Measurements from ENCODE around the gene IQGAP1.
A peak's percentile ranks its signal among the peaks of the same experiment; 100 is the strongest.
"Not testable (repeated sequence)": the region's sequence is repeated elsewhere in the genome, so short reads cannot be mapped to it uniquely, and the experiment has no call there.

Gene IQGAP1, protein sequence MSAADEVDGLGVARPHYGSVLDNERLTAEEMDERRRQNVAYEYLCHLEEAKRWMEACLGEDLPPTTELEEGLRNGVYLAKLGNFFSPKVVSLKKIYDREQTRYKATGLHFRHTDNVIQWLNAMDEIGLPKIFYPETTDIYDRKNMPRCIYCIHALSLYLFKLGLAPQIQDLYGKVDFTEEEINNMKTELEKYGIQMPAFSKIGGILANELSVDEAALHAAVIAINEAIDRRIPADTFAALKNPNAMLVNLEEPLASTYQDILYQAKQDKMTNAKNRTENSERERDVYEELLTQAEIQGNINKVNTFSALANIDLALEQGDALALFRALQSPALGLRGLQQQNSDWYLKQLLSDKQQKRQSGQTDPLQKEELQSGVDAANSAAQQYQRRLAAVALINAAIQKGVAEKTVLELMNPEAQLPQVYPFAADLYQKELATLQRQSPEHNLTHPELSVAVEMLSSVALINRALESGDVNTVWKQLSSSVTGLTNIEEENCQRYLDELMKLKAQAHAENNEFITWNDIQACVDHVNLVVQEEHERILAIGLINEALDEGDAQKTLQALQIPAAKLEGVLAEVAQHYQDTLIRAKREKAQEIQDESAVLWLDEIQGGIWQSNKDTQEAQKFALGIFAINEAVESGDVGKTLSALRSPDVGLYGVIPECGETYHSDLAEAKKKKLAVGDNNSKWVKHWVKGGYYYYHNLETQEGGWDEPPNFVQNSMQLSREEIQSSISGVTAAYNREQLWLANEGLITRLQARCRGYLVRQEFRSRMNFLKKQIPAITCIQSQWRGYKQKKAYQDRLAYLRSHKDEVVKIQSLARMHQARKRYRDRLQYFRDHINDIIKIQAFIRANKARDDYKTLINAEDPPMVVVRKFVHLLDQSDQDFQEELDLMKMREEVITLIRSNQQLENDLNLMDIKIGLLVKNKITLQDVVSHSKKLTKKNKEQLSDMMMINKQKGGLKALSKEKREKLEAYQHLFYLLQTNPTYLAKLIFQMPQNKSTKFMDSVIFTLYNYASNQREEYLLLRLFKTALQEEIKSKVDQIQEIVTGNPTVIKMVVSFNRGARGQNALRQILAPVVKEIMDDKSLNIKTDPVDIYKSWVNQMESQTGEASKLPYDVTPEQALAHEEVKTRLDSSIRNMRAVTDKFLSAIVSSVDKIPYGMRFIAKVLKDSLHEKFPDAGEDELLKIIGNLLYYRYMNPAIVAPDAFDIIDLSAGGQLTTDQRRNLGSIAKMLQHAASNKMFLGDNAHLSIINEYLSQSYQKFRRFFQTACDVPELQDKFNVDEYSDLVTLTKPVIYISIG (N-terminal part only)

DNA sequence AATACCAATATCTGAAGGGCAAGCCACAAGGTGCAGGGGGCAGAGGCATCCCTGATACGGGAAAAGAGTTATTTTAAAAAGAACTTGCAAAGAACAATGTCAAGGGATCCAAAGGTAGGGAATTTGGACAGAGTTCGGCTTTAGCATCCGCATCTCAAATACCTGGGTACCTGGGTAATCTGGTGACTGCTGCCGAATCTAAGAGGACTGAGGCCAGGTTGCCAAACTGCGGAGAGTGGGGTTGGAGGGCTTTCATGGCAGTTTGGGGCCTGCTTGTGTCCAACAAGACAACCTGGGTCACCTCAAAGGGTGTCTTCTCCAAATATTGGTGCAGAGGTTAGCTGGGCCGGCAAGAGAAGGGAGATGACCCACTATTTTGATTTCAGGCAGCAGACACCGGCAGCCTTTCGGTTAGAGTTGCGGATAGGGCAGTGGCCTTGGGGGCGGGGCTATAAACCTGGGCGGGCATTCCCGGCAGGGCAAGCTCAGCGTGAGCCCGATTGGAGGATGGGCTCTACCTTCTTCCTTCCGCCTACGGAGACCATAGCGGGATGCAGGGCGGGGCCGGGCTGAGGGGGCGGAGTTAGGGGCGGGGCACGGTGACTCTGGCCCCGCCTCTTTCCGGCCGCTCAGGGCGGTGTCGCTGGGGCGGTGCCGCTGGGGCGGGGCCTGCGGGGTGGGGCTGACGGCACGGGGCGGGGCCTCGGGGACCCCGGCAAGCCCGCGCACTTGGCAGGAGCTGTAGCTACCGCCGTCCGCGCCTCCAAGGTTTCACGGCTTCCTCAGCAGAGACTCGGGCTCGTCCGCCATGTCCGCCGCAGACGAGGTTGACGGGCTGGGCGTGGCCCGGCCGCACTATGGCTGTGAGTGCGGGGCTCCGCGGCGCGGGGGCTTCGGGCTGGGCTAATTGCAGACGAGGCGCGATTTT, at the start of gene IQGAP1:
TSS of gene IQGAP1 (plus strand) at position 709 of the 928 bp plus-strand sequence. CDS start at position 809, 100 bp downstream.
- peak; percentile 94 for DNase-seq (ENCODE audit: low spot score)

DNA sequence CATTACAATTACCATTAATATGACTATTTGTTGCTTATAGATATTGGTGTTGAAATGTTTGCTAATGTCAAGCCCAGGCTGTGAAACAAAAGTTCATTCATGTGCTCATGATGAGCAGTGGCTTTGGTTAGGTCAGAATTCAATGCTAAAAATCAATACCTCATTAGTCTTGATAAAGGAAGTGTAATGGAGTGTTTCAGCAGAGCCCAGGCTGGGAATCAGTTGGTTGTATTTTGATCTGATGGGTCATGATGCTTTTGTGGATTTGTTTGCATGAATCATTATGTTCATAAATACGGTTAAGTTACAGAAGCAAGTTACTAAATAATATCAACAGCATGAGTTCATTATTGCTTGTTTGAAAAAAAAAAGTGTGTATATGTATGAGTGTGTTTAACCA, 49.5 kb upstream of the IQGAP1 start:
- DNase-seq (ENCODE audit: low spot score), result no peak

DNA sequence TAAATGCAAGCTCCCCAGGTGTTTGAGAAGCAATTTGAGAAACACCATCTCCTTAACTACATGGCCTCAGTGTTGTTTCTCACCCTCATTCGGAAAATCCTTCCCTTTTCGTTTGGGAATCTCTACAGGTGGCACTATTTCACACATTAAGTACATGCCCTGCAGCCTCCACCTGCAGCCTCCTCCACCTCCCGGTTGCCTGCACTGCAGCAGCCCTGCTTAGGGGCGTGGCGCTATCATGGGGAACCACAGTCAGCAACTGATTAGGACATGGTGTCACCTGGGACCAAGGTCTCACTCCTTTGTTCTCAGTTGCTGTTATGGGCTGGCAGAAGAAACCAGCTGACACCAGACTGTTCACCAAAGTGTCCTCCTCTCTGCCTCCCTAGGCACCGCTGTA, 47.7 kb upstream of the IQGAP1 start:
- no peak for DNase-seq (ENCODE audit: low spot score)

DNA sequence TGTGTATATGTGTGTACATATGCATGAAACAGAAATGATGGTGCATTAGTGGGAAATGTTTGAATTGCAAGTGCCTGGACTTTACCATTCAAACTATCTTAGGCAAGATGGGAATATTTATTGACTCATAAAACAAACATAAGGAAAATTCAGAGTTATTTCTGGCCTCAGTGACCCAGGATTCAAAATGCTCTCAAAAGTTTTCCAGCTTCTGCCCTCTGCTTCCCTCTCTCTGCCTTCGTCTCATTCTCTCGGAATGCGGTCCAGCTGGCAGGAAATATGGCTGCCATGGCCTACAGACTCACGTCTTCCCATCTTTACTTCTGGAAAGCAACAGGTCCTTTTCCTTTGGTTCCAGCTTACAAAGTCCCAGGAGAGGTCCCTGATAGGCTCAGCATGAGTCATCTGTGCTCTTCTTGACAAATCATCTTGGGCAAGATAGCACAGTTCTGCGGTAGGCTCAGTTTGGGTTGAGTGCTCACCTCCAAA, 44.7 kb upstream of the IQGAP1 start:
- no peak for DNase-seq (ENCODE audit: low spot score)

DNA sequence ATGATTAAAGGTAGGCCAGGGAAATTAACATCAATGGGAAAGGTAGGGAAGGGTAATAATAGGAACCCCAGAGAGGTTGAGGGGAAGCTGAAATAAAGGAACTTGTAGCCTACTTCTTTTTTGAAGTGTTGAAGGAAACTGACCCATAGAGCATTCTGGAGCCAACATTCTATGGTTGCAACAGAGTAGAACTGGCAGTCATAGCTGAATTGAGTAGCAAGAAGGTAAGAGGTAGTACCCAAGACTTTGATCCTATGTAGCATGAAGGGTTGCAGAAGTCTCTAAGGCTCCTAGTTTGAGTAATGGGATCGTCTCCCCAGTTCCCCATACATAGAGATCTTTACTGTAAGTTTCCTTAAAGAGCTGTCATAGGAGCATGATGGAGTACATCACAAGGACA, 43.4 kb upstream of the IQGAP1 start:
- peak; percentile 22 for DNase-seq (ENCODE audit: low spot score)

DNA sequence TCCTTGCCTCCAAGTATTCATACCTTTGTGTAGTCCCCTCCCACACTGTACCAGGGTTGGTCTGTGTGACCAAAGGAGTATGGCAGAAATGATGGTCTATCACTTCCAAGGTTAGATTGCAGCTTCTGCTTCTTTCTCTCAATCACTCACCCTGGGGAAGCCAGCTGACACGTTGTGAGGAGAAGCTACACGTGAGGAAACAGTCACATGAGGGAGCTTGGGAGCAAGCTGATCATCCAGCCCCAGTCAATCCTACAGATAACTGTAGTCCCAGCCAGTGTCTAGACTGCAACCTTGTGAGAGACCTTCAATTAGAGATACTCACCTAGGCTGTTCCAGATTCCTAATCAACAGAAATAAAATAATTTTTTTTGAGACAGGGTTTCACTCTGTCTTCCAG, 42.2 kb upstream of the IQGAP1 start:
- no peak for DNase-seq (ENCODE audit: low spot score)

DNA sequence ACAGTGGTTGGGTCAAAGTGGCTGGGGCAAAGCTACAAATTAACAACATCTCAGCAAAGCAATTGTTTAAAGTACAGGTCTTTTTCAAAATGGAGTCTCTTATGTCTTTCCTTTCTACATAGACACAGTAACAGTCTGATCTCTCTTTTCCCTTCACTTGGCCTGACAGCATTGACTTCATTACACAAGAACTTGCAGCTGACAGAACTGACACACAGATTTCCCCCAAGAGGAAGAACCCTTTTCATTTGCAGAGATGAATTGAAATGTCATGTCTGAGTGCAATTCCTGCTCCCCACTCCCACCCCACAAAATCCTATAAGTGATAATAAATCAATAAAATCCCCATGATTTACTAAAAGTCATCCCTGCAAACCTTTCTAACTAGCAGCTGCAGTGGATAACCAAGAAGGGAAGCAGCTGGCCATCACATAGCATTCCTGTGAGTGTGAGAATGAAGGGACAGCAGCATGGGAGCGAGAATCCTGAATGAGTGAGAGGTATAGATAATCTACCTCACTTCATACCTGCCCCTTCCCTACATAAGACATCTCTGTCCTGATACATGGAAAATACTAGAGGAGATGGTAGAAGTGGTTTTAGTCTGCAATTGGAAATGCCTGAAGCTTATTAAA, 40.5 kb upstream of the IQGAP1 start:
- not testable (repeated sequence) for DNase-seq (ENCODE audit: low spot score)

DNA sequence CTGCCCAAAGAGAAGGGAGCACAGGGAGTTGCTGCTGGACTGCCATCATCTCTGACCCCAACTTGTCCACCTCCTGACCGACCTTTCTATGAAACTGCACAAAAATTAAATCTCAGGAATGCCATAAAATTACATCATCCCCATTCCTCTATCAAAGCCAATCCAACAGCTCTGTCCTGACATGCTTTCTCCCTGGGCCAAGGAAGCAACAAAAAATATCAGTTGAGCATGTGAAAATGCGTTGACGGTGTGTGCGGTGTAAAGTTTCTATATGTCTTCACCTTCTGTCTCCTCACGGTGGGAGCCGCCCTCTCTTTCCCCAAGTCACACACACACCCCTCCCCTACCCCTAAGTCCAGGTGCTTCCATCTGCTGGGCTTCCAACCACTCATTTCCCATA, 39.6 kb upstream of the IQGAP1 start:
- DNase-seq (ENCODE audit: low spot score), result no peak

DNA sequence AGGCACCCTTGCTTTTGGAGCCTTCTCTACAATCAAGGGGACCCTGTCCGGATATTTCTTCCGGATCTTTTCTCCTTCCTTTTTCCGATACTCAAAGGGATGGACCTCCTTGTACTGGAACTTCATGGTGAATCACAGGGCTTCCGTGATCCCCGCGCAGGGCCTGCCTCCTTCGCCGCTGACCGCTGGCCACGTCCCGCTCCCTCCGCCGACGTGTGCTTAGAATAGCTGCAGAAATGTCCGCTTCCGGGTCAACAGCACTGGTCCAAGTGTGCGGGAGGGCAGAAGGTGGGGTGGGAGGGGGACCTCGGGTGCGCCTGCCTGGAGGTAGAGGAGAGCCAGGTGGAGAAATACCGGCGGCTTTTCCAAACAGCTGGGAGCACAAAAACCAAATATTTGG, 39.0 kb upstream of the IQGAP1 start:
- DNase-seq (ENCODE audit: low spot score), result no peak

DNA sequence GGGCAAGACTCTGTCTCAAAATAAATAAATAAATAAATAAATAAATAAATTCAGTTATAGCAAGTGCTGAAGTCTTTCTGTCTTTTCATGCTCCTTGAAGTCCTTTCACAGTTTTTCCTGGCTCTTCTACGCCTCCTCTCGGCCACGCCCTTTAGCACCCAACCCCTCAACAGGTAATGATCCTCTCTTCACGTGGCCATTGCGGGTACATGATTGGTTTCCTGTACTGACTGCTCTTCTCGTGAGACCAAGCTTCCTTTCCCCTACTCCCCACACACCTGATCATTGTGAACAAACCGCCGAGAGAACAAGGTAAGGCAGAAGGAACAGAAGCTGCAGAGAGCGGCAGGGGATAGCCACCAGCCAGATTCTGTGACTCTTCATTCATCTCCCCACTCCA, 38.2 kb upstream of the IQGAP1 start:
- no peak for DNase-seq (ENCODE audit: low spot score)

DNA sequence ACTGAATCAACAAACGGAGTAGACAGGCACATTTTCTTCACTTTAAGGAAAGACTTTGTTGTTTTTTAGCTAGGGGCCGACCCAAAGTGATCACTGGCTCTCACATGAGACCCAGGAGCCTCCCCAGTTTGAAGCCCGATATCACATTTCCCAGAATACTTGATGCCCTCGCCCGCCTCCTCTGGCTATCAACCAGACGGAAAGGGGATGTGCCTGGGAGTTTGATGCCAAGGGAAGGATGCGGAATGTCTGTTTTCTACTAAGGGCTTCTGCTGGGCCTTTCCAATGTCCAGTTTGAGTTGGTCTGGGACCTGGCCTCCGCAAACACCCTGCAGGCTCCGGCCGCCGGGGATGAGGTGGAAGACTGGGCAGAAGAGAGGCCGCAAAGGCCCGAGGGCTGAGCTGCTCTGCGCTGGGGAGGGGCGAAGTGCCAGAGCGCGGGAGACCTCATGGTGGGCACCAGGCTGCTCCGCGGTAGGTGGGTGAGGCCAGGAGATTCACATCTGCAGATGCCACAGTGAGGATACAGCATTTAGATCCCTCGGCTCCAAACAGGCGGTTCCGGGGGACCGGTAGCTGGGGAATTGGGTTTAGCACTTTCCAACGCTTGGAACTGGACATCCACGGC, 36.4 kb upstream of the IQGAP1 start:
- DNase-seq (ENCODE audit: low spot score), result no peak

DNA sequence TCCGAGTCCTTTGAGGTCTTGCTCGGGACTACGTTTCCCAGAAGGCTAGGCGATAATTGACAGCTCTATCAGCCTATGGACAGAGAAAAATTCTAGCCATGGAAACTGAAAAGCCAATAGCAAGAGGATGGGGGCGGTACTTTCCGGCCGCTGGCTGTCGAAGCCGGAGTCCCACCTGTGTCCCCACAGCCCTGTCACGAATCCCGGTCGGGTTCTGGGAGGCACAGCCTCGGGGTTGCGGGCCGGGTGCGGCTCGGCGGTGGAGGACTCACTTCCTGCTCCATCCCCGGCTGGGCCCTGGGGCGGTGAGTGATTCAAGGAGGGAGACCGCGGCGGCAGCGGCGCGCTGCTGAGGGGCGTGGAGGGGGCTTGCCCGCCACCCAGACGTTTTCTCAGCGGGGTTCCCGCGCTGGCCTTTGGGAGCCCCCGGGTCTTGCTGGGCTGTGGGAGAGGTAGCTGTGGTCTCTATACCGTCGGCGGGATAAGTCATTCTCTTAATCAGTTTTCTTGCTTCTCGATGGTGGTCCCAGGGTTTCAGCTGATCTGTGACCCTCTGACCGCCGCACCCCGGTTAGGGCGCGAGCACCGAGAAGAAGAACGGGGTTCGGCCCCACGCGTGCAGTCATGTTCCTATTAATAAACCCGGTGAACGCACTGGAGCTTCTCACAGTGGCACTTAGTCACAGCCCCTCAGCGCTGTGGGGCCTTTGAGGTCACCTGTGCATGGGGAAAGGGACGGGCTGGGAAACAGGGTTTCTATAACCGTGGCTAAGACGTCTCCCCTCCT, 35.7 kb upstream of the IQGAP1 start, which contains the start of gene ZNF774:
TSS of gene ZNF774 (plus strand) at position 178 of the 787 bp plus-strand sequence. CDS start 2,377 bp downstream, outside the sequence.
- peak; percentile 98 for DNase-seq (ENCODE audit: low spot score)

DNA sequence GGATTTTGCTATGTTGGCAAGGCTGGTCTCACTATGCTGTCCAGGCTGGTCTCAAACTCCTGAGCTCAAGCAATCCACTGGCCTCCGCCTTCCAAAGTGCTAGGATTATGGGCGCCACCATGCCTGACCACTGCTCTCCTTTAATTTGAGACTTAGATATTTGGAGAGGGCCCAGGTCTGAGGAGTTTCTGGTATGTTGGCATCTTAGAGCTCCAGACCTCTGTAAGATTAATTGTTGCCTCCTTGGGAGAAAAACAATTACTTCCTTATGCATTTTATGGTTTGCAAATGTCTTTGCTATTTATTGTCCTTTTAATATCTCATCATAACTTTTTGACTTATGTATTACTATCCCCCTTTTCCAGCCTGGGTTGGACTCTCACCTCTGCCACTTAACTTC, 33.1 kb upstream of the IQGAP1 start:
- DNase-seq (ENCODE audit: low spot score), result no peak

DNA sequence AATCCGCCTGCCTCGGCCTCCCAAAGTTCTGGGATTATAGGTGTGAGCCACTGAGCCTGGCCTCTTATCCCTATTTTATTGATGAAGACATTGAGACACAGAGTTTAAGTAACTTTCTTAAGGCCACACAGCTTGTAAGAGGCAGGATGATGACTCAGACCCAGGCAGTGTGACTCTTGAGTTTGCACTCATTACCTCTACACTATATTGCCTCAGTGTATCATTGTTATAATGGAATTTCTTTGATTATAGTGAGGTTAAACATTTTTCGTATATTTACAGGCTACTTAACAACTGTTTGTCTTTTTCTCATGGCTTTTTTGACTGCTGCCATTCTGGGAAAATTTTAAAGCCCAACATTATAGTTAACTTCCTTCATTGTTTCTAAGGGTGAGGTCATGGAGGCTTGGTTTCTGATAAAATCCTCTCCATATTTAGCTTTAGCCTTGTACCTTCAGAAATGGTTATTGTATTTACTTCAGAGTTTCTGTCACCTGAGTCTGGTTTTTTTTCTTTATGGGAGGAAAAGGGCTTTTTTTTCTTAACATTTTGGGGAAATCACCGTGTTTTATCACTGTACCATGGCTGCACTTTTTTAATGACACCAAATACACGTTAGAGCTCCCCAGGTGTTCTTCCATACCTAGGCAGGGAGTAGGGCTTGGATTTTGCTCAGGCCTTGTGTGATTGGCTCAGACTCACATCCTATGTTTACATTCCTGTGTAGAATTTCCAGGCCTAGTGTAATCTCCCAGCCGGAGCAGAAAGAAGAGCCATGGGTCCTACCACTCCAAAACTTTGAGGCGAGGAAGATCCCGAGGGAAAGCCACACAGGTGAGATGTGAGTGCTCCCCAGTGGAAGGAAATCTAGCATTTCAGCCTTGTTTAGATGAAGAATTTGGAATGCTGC, 29.7 kb upstream of the IQGAP1 start:
- no peak for DNase-seq (ENCODE audit: low spot score)

DNA sequence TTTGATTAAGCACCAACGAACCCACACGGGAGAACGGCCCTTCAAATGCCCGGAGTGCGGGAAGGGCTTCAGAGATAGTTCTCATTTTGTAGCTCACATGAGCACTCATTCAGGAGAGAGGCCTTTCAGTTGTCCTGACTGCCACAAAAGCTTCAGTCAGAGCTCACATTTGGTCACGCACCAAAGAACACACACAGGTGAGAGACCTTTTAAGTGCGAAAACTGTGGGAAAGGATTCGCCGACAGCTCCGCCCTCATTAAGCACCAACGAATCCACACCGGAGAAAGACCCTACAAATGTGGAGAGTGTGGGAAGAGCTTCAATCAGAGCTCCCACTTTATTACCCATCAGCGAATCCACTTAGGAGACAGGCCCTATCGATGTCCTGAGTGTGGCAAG, 27.3 kb upstream of the IQGAP1 start:
- DNase-seq (ENCODE audit: low spot score), result no peak

DNA sequence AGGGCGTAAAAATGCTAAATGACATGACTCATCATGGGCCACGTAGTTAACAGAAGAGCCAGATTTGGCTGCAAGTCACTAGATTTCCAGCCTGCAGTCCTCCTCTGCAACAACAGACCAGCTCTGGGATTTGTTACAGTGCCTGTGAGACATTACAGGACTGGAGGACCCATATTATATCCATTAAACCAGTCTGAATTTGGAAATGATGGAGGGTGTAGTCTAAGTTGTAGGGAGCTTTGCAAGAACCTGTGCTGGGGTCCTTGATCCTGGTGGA, 25.2 kb upstream of the IQGAP1 start:
- DNase-seq (ENCODE audit: low spot score), result no peak

DNA sequence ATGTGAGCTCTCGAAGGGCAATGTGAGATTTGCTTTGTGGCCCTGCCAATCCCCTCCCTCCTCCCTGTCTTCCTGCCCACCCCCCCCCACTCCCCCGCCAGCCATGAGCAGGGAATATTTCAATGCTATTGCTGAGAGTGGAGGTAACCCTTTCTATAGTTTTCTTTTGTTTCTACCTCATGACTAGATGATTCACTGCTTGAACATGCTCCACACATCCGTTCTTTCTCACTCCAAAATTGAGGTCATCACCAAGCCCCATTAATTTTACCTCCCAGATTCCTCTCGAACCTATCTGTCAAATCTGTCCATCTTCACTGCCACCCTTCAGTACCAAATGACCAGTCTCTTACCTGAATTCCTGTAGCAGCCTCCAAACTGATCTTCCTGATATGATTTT, 23.8 kb upstream of the IQGAP1 start:
- no peak for DNase-seq (ENCODE audit: low spot score)

DNA sequence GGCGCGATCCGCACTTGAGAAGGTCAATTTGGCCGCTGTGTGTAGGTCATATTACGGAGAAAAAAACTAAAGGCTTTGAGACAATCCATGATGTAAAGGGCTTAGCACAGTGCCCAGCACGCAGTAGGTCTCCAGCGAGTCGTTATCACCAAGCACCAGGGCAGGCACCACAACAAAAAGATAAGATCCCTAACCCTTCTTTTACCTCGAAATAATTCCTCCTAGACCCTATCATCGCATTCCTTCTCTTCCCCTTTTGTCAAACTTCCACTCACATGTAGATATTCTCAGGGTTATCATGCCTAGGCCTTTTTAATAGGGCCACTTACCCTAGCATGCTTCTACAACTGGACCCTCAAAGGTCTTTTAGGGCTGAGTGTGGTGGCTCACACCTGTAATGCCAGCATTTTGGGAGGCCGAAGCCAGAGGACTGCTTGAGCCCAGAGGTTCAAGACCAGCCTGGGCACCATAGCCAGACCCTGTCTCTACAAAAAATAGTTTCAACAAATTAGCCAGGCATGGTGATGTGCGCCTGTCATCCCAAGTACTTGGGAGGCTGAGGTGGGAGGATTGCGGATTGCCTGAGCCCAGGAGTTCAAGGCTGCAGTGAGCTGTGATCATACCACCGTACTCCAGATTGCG, 22.5 kb upstream of the IQGAP1 start:
- no peak for DNase-seq (ENCODE audit: low spot score)

All from pons (tissue), 1 donor.